ENCODE results near the gene SFXN4.

DNA sequence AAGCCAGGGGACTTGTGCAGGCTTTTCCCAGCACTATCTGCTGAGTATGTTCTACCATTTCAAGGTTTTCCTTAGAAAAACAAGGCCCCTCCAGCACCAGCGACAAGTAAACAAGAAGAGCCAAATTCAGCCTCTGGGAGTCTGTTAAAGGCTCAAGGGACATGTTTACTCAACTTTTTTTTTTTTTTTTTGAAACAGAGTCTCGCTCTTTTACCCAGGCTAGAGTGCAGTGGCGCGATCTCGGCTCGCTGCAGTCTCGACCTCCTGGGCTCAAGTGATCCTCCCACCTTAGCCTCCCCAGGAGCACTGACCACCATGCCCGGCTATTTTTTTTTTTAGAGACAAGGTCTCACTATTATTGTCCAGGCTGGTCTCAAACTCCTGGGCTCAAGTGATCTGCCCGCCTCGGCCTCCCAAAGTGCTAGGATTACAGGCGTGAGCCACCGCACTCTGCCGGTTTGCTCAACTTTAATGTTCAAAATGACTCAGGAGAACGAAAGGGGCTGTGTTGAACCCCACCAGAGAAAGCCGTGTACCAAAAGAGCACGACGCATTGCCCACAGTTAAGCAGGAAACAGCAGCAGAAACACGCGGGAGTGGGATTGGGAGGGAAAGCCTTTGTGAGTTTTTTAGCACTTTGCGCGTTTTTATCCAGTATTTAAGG is 12.3 kb upstream of the SFXN4 start:
- TF ChIP-seq SMYD3 (CRISPR knock-in tag; IDR thresholded peaks at IDR 0.05), result no peak
- no peak for TF ChIP-seq NCOA1 (CRISPR knock-in tag; IDR thresholded peaks at IDR 0.05)
- TF ChIP-seq MAFF (IDR thresholded peaks at IDR 0.05; ENCODE audit: low read depth, low read length), result no peak
- TF ChIP-seq MAFG (CRISPR knock-in tag; IDR thresholded peaks at IDR 0.05), result no peak
- TF ChIP-seq, protein P1, sequence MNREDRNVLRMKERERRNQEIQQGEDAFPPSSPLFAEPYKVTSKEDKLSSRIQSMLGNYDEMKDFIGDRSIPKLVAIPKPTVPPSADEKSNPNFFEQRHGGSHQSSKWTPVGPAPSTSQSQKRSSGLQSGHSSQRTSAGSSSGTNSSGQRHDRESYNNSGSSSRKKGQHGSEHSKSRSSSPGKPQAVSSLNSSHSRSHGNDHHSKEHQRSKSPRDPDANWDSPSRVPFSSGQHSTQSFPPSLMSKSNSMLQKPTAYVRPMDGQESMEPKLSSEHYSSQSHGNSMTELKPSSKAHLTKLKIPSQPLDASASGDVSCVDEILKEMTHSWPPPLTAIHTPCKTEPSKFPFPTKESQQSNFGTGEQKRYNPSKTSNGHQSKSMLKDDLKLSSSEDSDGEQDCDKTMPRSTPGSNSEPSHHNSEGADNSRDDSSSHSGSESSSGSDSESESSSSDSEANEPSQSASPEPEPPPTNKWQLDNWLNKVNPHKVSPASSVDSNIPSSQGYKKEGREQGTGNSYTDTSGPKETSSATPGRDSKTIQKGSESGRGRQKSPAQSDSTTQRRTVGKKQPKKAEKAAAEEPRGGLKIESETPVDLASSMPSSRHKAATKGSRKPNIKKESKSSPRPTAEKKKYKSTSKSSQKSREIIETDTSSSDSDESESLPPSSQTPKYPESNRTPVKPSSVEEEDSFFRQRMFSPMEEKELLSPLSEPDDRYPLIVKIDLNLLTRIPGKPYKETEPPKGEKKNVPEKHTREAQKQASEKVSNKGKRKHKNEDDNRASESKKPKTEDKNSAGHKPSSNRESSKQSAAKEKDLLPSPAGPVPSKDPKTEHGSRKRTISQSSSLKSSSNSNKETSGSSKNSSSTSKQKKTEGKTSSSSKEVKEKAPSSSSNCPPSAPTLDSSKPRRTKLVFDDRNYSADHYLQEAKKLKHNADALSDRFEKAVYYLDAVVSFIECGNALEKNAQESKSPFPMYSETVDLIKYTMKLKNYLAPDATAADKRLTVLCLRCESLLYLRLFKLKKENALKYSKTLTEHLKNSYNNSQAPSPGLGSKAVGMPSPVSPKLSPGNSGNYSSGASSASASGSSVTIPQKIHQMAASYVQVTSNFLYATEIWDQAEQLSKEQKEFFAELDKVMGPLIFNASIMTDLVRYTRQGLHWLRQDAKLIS (CRISPR knock-in tag; IDR thresholded peaks at IDR 0.05), result no peak
- no peak for TF ChIP-seq SRSF9 (IDR thresholded peaks at IDR 0.05; ENCODE audit: borderline replicate concordance, insufficient read depth, low read depth, low read length, poor library complexity, severe bottlenecking)
- TF ChIP-seq, protein P2, sequence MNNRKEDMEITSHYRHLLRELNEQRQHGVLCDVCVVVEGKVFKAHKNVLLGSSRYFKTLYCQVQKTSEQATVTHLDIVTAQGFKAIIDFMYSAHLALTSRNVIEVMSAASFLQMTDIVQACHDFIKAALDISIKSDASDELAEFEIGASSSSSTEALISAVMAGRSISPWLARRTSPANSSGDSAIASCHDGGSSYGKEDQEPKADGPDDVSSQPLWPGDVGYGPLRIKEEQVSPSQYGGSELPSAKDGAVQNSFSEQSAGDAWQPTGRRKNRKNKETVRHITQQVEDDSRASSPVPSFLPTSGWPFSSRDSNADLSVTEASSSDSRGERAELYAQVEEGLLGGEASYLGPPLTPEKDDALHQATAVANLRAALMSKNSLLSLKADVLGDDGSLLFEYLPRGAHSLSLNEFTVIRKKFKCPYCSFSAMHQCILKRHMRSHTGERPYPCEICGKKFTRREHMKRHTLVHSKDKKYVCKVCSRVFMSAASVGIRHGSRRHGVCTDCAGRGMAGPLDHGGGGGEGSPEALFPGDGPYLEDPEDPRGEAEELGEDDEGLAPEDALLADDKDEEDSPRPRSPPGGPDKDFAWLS (CRISPR knock-in tag; IDR thresholded peaks at IDR 0.05; ENCODE audit: borderline replicate concordance), result no peak
- no peak for TF ChIP-seq ZNF670 (CRISPR knock-in tag; IDR thresholded peaks at IDR 0.05; ENCODE audit: borderline replicate concordance)
